ENCODE data around the gene RBMS1. TPM values are rescaled to one million over a fixed set of nuclear protein-coding genes. Genes with fewer than 3 reads are reported as not detected.
A peak's percentile ranks its signal among the peaks of the same experiment; 100 is the strongest.
"Not testable (repeated sequence)": the region's sequence is repeated elsewhere in the genome, so short reads cannot be mapped to it uniquely, and the experiment has no call there.

RBMS1 gene
- total RNA-seq, 1 donor = 170 TPM

- no peak for TF ChIP-seq CTCF (IDR thresholded peaks at IDR 0.05; ENCODE audit: insufficient read depth, low read length)
- no peak overlapping the region for H3K4me3 ChIP-seq (ENCODE audit: low read depth, low read length)
- DNase-seq (ENCODE audit: low read depth) = no peak
Observed at GRCh38 chr2:160445673-160446072, 47.9 kb downstream of the RBMS1 start.

DNA sequence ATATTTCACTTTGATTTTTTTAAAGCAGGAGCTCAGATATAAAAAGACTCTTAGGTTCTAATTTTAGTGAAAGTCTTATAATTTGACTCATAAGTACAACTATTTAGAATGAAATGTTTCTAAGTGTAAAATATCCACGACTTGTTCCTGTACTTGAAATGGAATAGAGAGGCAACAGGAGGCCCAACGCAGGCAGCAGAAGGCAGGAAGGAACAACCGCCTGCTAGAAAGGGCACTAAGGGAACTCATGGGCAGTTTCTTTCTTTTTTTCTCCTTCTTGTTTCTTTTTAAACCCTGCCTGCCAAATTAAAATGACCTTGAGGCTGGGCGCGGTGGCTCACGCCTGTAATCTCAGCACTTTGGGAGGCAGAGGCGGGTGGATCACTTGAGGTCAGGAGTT lies 51.0 kb downstream of the RBMS1 start:
- DNase-seq (ENCODE audit: low read depth) = no peak
- no peak for TF ChIP-seq CTCF (IDR thresholded peaks at IDR 0.05; ENCODE audit: insufficient read depth, low read length)
- H3K4me3 ChIP-seq (ENCODE audit: low read depth, low read length) = no peak overlapping the region

DNA sequence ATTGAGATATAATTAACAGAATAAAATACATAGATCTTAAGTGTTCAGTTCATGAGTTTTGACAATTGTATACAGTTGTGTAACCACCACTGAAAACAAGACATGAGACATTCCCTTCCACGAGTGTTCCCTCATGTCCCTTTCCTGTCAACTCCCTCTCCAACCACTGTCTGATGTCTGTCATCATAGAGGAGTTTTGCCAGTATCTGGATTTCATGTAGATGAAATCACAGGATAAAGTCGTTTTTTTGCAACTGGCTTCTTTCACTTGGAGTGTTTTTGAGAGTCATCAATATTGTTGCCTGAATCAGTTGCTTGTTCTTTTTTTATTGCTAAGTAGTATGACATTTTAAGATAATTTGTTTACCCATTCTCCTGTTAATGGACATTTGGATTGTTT lies 52.7 kb downstream of the RBMS1 start:
- no peak for DNase-seq (ENCODE audit: low read depth)
- H3K4me3 ChIP-seq (ENCODE audit: low read depth, low read length) = no peak overlapping the region
- no peak for TF ChIP-seq CTCF (IDR thresholded peaks at IDR 0.05; ENCODE audit: insufficient read depth, low read length)

DNA sequence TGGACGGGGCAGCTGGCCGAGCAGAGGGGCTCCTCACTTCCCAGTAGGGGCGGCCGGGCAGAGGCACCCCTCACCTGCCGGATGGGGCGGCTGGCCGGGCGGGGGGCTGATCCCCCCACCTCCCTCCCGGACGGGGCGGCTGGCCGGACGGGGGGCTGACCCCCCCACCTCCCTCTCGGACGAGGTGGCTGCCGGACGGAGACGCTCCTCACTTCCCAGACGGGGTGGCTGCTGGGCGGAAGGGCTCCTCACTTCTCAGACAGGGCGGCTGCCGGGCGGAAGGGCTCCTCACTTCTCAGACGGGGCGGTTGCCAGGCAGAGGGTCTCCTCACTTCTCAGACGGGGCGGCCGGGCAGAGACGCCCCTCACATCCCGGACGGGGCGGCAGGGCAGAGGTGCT lies 54.6 kb downstream of the RBMS1 start:
- not testable (repeated sequence) for H3K4me3 ChIP-seq (ENCODE audit: low read depth, low read length)

GRCh38 chr2:160437273-160437672 lies 56.3 kb downstream of the RBMS1 start:
- H3K4me3 ChIP-seq (ENCODE audit: low read depth, low read length) = no peak overlapping the region
- TF ChIP-seq CTCF (IDR thresholded peaks at IDR 0.05; ENCODE audit: insufficient read depth, low read length) = no peak
- DNase-seq (ENCODE audit: low read depth) = no peak

More for the DNA sequence above, 54.6 kb downstream of the RBMS1 start:
- DNase-seq (ENCODE audit: low read depth) = not testable (repeated sequence)

GRCh38 chr2:160434254-160434948 lies 59.2 kb downstream of the RBMS1 start:
- no peak overlapping the region for H3K4me3 ChIP-seq (ENCODE audit: low read depth, low read length)
- no peak for DNase-seq (ENCODE audit: low read depth)
- TF ChIP-seq CTCF (IDR thresholded peaks at IDR 0.05; ENCODE audit: insufficient read depth, low read length) = no peak

DNA sequence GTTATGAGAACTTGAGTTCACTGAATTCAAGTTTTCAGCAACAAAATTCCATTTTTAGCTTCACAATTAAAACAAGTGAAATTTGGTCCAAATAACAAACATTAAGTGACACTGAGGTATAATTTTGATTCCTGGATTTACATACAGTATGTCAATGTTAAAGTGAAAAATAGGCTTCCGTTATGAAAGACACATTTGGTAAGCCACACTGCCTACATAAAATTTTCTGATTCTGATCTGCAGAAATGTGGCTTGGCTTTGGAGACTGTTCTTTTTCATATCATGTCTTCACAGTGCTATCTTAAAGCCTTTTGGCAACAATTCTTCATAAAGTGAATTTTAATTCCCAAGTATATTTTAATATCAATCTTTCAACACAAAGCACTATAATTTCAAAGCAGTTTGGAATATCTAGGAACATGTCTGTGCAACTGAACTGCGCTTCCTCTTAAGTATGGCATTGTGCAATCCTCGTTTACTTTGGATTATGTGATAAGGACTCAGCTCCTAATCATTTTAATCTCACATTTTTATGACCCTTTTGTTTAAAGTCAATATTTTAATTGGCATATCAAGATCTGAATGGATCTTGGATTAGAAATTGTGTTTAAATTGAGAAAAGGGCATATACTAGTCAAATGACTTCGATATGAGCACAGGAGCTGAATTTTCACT lies 60.0 kb downstream of the RBMS1 start:
- H3K4me3 ChIP-seq (ENCODE audit: low read depth, low read length) = no peak overlapping the region
- no peak for TF ChIP-seq CTCF (IDR thresholded peaks at IDR 0.05; ENCODE audit: insufficient read depth, low read length)
- DNase-seq (ENCODE audit: low read depth) = peak; percentile 50

Data from fibroblast of the aortic adventitia (primary cell).